Left renal pelvis (tissue), 4 donors: ENCODE results near the gene UGT1A10. TPM values are rescaled to one million over a fixed set of nuclear protein-coding genes. Genes with fewer than 3 reads are reported as not detected.
"Not testable (repeated sequence)": the region's sequence is repeated elsewhere in the genome, so short reads cannot be mapped to it uniquely, and the experiment has no call there.

ENCODE experiments used
- DNase-seq, 4 donors: peaks; one replicate each; pipeline ENCODE4 v3.0.0-alpha.2; 2013; ENCODE audit warnings: low read depth in 4 of 4, low spot score in 3 of 4
- polyA plus RNA-seq, 4 donors: library from polyadenylated mRNA; unstranded; fragments of 120-200 nt; gene quantifications; one replicate each; pipeline ENCODE4 v1.2.1, GENCODE V29; 2013; ENCODE audit not compliant: insufficient read length in 4 of 4

The UGT1A10 gene
- polyA plus RNA-seq, 4 donors, result not detected

DNA sequence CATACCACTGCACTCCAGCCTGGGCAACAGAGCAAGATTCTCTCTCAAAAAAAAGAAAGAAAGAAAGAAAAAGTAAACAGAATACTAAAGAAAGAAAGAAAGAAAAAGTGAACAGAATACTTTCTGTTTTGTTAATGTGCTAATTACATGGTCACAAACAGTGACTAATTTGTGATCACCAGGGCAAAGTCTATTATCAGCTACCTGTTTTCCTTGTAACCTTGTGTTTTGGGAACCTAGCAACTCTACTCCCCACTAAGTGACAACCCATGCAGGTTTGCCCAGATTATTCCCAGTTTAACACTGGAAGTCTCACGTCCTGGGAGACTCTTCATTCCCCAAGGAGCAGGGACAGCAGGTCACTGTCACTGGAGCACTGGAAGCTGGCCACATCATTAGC is 18.8 kb downstream of the UGT1A10 start:
- DNase-seq, result no peak

- not testable (repeated sequence) for DNase-seq
Observed at GRCh38 chr2:233655943-233656342, 19.7 kb downstream of the UGT1A10 start.

DNA sequence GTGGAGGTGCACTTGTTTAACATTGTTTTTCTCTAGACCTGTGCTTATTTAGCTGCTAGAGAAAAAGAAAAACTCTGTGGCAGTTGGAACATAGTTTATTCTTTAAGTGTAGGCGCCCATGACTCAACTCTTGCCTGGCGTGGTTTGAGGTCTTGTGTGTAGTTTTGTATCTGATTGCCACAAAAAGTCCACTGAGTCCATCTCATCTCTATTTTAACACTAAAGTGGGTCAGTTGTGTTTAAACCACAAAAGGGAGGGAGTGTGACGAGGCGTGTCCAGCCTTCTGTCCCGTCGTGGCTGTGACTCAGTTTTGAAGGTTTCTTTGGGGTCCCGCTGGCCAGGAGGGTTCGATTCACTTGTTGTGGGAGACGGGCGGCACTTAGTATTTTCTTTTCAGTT is 20.2 kb downstream of the UGT1A10 start:
- no peak for DNase-seq

DNA sequence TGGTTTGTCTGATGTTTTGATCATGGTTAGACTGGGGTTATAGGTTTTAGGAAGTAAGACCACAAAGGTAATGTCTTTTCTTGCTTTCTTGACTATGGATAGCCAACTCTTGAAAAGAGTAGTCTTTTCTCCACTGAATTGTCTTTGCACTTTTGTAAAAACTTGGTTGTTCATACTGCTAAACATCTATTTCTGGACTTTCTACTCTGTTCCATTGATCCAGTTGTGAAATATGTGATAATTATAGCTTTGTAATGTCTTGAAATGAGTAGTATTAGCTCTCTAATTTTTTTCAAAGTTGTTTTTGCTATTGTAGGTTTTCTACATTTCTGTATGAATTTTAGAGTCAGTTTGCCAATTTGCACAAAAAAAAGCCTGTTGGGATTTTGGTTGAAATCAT is 22.4 kb downstream of the UGT1A10 start:
- DNase-seq, result no peak

- no peak for DNase-seq
Observed at GRCh38 chr2:233663911-233664310, 27.7 kb downstream of the UGT1A10 start.

DNA sequence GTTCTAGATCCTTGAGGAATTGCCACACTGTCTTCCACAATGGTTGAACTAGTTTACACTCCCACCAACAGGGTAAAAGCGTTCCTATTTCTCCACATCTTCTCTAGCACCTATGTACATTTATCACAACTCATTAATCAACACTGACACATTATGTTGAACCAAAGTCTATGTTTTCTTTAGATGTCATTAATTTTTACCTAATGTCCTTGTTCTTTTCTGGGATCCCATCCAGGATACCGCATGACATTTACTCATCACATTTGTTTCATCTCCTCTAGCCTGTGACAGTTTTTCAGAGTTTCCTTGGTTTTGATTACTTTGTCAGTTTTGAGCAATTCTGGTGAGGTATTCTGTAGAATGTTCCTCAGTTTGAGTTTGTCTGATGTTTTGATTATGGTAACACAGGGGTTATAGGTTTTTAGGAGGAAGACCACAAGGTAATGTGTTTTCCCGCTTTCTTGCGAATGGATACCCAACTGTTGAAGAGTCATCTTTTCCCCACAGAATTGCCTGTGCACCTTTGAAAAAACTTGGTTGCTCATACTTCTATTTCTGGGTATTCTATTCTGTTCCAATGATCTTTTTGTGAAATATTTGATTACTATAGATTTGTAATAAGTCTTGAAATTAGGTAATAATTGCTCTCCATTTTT is 32.5 kb downstream of the UGT1A10 start:
- DNase-seq, result no peak

DNA sequence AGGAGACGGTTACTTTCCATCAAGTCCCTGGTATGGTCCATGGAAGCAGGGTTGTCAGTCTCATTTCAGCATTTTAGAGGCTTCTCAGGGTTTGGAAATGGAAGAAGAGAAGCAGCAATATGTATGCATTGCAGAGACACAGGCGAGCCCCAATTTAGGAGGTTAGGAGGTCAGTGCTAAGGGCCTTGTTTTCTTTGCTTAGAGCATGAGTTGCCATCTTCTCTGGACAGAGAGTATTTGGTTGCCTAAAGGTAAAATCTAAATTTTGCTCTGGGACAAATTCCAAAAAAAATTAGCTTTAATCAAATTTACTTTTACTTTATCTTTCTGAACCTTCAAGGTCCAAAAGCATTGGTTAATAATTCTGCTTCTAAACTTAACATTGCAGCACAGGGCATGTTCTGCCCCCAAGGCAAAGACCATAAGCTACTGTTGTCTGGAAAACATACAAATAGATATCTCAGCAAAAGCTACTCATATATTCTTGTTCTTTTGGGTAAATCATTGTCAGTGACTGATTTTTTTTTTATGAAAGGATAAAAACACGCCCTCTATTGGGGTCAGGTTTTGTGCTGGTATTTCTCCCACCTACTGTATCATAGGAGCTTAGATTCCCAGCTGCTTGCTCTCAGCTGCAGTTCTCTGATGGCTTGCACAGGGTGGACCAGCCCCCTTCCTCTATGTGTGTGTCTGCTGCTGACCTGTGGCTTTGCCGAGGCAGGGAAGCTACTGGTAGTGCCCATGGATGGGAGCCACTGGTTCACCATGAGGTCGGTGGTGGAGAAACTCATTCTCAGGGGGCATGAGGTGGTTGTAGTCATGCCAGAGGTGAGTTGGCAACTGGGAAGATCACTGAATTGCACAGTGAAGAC is 35.3 kb downstream of the UGT1A10 start, which contains the start of gene UGT1A9:
Gene UGT1A9 (plus strand): TSS at position 609 of the 872 bp plus-strand sequence. CDS start 37 bp downstream, at position 646.
- no peak for DNase-seq

- no peak for DNase-seq
Observed at GRCh38 chr2:233672886-233673285, 36.6 kb downstream of the UGT1A10 start.

GRCh38 chr2:233673896-233674295 is 37.6 kb downstream of the UGT1A10 start:
- DNase-seq, result no peak

DNA sequence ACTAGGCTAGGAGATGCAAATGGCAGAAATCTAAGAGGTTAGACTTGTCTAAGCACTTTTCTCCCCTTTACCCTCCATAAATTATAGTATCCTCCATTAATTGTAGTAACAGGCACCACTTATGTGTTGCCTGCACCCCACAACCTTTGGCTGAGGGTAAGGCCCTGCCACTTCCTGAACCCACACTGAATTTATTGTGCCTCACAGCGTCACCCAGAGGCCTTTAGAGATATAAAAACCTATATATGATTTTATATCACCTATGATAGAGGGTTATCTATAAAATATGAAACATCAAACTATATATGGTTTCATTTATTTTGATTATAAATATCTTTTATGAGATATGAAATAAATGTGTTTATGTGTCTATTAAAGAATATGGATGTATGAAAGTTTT is 38.1 kb downstream of the UGT1A10 start:
- DNase-seq, result no peak

- no peak for DNase-seq
Observed at GRCh38 chr2:233674995-233675394, 38.7 kb downstream of the UGT1A10 start.

- no peak for DNase-seq
Observed at GRCh38 chr2:233676046-233676445, 39.8 kb downstream of the UGT1A10 start.

DNA sequence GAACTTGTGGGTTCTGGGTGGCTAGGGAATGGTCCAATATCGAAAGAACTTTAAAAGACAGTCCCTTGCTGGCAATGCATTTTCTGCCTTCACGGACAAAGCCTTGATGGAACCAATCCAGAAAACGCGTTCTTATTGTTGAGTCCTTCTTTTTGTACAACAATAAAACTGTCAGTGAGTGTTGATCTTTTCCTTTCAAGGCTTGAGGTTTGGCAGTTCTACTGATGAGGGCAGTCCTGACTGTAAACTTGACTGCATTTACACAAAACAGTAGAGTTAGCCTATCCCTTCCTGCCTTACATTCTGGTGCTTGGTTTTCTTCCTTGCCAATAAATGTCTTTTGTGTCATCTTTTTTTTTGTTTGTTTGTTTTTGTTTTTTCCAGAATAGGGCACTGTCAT is 42.9 kb downstream of the UGT1A10 start:
- no peak for DNase-seq

DNA sequence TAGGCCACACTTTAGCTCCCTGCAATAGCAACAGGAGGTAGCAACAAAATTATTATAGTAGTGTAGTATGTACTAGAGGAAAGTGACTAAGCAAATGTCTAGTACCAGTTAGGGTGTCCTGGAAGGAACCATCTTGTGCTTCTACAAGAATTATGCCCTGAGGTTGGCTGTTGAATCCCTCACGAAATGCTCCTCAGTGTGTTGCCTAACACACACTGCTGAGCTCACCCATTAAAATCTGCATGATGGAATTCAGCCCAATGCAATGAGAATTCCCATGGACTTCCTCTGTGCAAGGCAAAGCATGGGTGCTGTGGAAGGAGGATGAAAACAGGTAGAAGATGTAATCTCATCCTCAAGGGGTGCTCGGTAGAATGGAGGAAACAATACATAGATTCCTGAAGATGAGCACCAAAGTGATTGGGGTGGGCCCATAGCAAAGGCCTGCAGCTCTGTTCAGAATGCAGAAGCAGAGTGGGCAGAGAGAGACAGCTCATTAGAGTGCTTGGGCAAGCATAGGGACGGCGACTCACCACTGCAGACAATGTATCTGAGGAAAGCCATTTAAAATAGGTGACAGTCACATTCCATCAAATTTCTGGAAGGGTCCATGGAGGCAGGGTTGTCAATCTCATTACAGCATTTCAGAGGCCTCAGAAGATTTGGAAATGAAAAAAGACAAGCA is 44.3 kb downstream of the UGT1A10 start:
- no peak for DNase-seq

DNA sequence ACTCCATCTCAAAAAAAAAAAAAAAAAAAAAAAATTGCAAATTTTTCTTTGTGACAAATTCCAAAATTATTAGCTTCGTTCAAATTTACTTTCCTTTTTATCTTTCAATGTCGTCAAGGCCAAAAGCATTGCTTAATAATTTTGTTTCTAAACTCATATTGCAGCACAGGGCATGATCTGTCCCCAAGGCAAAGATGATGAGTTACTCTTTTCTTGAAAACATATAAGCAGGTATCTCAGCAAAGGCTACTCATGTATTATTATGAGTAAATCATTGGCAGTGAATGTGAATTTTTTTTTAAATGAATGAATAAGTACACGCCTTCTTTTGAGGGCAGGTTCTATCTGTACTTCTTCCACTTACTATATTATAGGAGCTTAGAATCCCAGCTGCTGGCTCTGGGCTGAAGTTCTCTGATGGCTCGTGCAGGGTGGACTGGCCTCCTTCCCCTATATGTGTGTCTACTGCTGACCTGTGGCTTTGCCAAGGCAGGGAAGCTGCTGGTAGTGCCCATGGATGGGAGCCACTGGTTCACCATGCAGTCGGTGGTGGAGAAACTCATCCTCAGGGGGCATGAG is 45.4 kb downstream of the UGT1A10 start, which contains the start of gene UGT1A7:
Gene UGT1A7 (plus strand): TSS at position 381 of the 579 bp plus-strand sequence. CDS start 37 bp downstream, at position 418.
- no peak for DNase-seq

DNA sequence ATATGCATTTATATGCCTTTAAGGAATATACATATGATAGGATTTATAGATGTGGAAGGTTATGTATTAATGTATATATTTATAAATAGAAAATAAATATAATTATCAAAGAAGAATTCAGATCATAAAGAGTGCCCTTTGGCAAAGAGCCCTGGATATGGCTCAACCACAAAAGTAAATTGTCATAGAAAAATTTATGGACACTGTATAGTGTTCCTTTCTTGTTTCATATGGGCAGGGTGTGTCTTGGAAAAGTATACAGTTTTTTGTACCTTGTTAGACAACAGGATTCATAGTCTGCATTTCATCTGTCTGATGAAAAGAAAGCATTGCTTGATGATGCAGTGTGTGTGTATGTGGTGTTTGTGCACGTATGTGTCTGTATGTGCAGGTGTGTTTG is 48.4 kb downstream of the UGT1A10 start:
- DNase-seq, result no peak

DNA sequence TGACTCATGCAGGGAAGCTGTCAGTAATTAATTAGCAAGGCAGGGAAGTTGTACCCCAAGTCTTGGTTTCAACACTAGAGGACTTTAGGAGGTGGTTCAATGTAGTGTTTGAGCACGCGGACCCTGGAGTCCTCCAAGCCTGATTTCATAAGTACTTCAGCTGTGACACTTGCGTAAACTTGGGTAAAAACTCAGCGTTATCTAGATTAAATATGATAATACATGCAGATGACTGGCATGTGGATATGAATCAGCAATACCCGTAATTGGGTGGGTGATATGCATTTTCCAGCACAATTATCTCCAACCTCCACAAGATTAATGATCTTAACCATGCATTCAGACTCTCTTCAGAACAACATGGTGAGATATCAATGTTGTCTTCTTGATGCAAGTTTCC is 50.7 kb downstream of the UGT1A10 start:
- no peak for DNase-seq

GRCh38 chr2:233688341-233688740 is 52.1 kb downstream of the UGT1A10 start:
- no peak for DNase-seq

- DNase-seq, result no peak
Observed at GRCh38 chr2:233689031-233689430, 52.8 kb downstream of the UGT1A10 start.

DNA sequence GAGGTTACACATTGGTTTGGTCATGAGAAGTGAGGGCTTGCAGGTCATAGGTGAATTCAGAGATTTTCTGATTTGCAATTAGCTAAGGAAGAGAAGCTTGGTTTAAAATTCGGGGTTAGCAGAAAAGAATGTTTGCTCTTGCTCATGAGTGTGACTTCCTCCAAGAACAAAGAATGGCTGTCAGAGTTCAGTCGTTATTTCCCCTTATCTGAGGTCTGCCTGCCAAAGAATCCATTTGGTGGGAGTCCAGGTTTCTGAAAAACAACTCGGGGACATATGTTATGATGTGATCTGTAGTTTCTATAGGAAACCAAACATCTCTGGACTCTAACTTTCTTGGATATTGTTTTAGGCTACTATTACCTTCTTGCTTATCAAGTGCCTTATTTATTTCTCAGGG is 53.3 kb downstream of the UGT1A10 start:
- no peak for DNase-seq

- DNase-seq, result no peak
Observed at GRCh38 chr2:233690444-233690843, 54.2 kb downstream of the UGT1A10 start.
